A549 (cell line): Measurements from ENCODE around the gene GABRA4. TPM values are rescaled to one million over a fixed set of nuclear protein-coding genes. Genes with fewer than 3 reads are reported as not detected.

Source experiments
- ATAC-seq, 2 experiments: fragments of 200-7000 bp in 1 of 2; fragments of >200 bp in 1 of 2; cut with Nextera tagmentation in 1 of 2; cut with Tn5 transposase in 1 of 2; 3 replicates each; pipeline versions ENCODE4 v1.8.0 to v1.9.1; 2018 to 2020; ENCODE audit warnings: mild to moderate bottlenecking in 1 of 2, moderate library complexity in 1 of 2
- CTCF ChIA-PET: fragments of 300-600 bp; sonication (Branson Sonifier 250); formaldehyde crosslinking; extraction: SDS; loops from one replicate; lab custom pipeline; 2021; ENCODE audit warnings: antibody characterized with exemption, inconsistent platforms; lab: Yijun Ruan, JAX
- POLR2A ChIA-PET: fragments of 350-600 bp; formaldehyde crosslinking; extraction: SDS; loops from one replicate; lab custom pipeline; 2021; ENCODE audit warnings: antibody characterized with exemption, inconsistent platforms; lab: Yijun Ruan, JAX
- DNase-seq, 2 experiments: peaks; one replicate each; pipeline versions ENCODE4 v3.0.0 to v3.0.0-alpha.2; 2011 to 2016; ENCODE audit warnings: low read depth in 1 of 2, low spot score in 1 of 2
- FAIRE-seq: peaks from 2 replicates; lab custom pipeline; 2011; peaks lifted over from hg19 to GRCh38; lab: Jason Lieb, UNC
- H3K27ac ChIP-seq, 2 experiments: fragments of >200 bp; sonication (Bioruptor Twin); formaldehyde crosslinking; 3 replicates each; pipeline ENCODE4 v1.5.1; 2016 to 2017
- H3K4me1 ChIP-seq: fragments of >200 bp; sonication (Bioruptor Twin); formaldehyde crosslinking; 3 replicates; pipeline ENCODE4 v1.6.1; 2016
- H3K4me2 ChIP-seq: fragments of >200 bp; sonication (Bioruptor Twin); formaldehyde crosslinking; 3 replicates; pipeline ENCODE4 v1.6.1; 2016
- H3K4me3 ChIP-seq: fragments of >200 bp; sonication (Bioruptor Twin); formaldehyde crosslinking; 3 replicates; pipeline ENCODE4 v1.5.1; 2016
- H3K9me3 ChIP-seq: fragments of >200 bp; sonication (Bioruptor Twin); formaldehyde crosslinking; 3 replicates; pipeline ENCODE4 v1.6.1; 2016
- BHLHE40 ChIP-seq: IDR thresholded peaks from 2 replicates; pipeline ENCODE4 v1.6.1; 2012; ENCODE audit warnings: low read depth, low read length, inconsistent platforms
- CBX2 ChIP-seq: fragments of 200-600 bp; sonication (generic); IDR thresholded peaks from 2 replicates; pipeline ENCODE4 v1.6.1; 2016; ENCODE audit warnings: low read depth, mild to moderate bottlenecking, borderline replicate concordance
- CEBPB ChIP-seq, 2 experiments: fragments of >200 bp in 1 of 2; sonication (Bioruptor Twin) in 1 of 2; formaldehyde crosslinking in 1 of 2; IDR thresholded peaks; 2 replicates each; pipeline ENCODE4 v1.6.1; 2012 to 2016
- FOSB ChIP-seq: fragments of 250-450 bp; sonication (Bioruptor Pico); IDR thresholded peaks from 2 replicates; pipeline ENCODE4 v1.5.0; 2020; ENCODE audit warnings: mild to moderate bottlenecking, moderate library complexity
- FOSL2 ChIP-seq, 2 experiments: fragments of 450-650 bp in 1 of 2; fragments of >200 bp in 1 of 2; sonication (Bioruptor Twin) in 1 of 2; formaldehyde crosslinking; IDR thresholded peaks; 2 replicates each; pipeline versions ENCODE4 v1.5.0 to v1.6.1; 2016 to 2020; ENCODE audit warnings: mild to moderate bottlenecking in 1 of 2, moderate library complexity in 1 of 2
- FOXS1 ChIP-seq: fragments of 250-450 bp; sonication (Bioruptor Pico); IDR thresholded peaks from 2 replicates; pipeline ENCODE4 v1.5.0; 2020; ENCODE audit warnings: mild to moderate bottlenecking, moderate library complexity
- GATA3 ChIP-seq: IDR thresholded peaks from 2 replicates; pipeline ENCODE4 v1.6.1; 2012; ENCODE audit warnings: borderline replicate concordance
- HDAC2 ChIP-seq: fragments of 200-600 bp; sonication (generic); IDR thresholded peaks from 2 replicates; pipeline ENCODE4 v1.6.1; 2016
- HOXA7 ChIP-seq: fragments of 250-450 bp; sonication (Bioruptor Pico); IDR thresholded peaks from 2 replicates; pipeline ENCODE4 v1.5.0; 2020; ENCODE audit warnings: mild to moderate bottlenecking, moderate library complexity
- HOXB13 ChIP-seq: fragments of 250-450 bp; sonication (Bioruptor Pico); IDR thresholded peaks from 2 replicates; pipeline ENCODE4 v1.5.0; 2020; ENCODE audit warnings: low read depth, mild to moderate bottlenecking, moderate library complexity
- HOXB5 ChIP-seq: fragments of 250-450 bp; sonication (Bioruptor Pico); IDR thresholded peaks from 2 replicates; pipeline ENCODE4 v1.5.0; 2020; ENCODE audit warnings: mild to moderate bottlenecking, moderate library complexity
- JUN ChIP-seq, 2 experiments: fragments of >200 bp; sonication (Bioruptor Twin); formaldehyde crosslinking; IDR thresholded peaks; 2 replicates in 1 of 2; 3 replicates in 1 of 2; pipeline ENCODE4 v1.6.1; 2016 to 2017
- JUNB ChIP-seq: fragments of >200 bp; sonication (Bioruptor Twin); formaldehyde crosslinking; IDR thresholded peaks from 2 replicates; pipeline ENCODE4 v1.6.1; 2016
- KDM5A ChIP-seq: fragments of 200-600 bp; sonication (generic); IDR thresholded peaks from 2 replicates; pipeline ENCODE4 v1.6.1; 2016; ENCODE audit warnings: antibody characterized with exemption, mild to moderate bottlenecking
- MAFK ChIP-seq: fragments of 450-650 bp; IDR thresholded peaks from 2 replicates; pipeline ENCODE4 v1.6.1; 2014; ENCODE audit not compliant: partially characterized antibody
- MAZ ChIP-seq: fragments of 150-350 bp; IDR thresholded peaks from 2 replicates; pipeline ENCODE4 v1.6.1; 2014; ENCODE audit warnings: antibody characterized with exemption, low read depth, low read length, borderline replicate concordance
- NPAS2 ChIP-seq: fragments of 250-450 bp; sonication (Bioruptor Pico); IDR thresholded peaks from 2 replicates; pipeline ENCODE4 v1.8.0; 2022; ENCODE audit warnings: mild to moderate bottlenecking, moderate library complexity, borderline replicate concordance
- NR3C1 ChIP-seq: fragments of >200 bp; sonication (Bioruptor Twin); formaldehyde crosslinking; IDR thresholded peaks from 3 replicates; pipeline ENCODE4 v1.6.1; 2017
- PHF8 ChIP-seq: fragments of 200-600 bp; sonication (generic); IDR thresholded peaks from 2 replicates; pipeline ENCODE4 v1.6.1; 2016; ENCODE audit warnings: low read depth, mild to moderate bottlenecking, antibody characterized with exemption, moderate library complexity, borderline replicate concordance
- POLR2A ChIP-seq: IDR thresholded peaks from 2 replicates; pipeline ENCODE4 v1.6.1; 2012; ENCODE audit warnings: mild to moderate bottlenecking, low read length
- POLR2AphosphoS2 ChIP-seq: conservative IDR thresholded peaks from 2 replicates; pipeline ENCODE4 v1.6.1; 2012; ENCODE audit warnings: low read length, improper control_type of control experiment, inconsistent platforms
- RFX5 ChIP-seq: fragments of 450-650 bp; IDR thresholded peaks from 2 replicates; pipeline ENCODE4 v1.7.1; 2014; ENCODE audit warnings: antibody characterized with exemption, mild to moderate bottlenecking, moderate library complexity
- RNF2 ChIP-seq: fragments of 200-600 bp; sonication (generic); IDR thresholded peaks from 2 replicates; pipeline ENCODE4 v1.6.1; 2016; ENCODE audit warnings: low read depth, mild to moderate bottlenecking, antibody characterized with exemption, moderate library complexity, borderline replicate concordance
- SMC3 ChIP-seq: fragments of >200 bp; sonication (Bioruptor Twin); formaldehyde crosslinking; IDR thresholded peaks from 3 replicates; pipeline ENCODE4 v1.6.1; 2018; ENCODE audit warnings: inconsistent platforms
- TFCP2L1 ChIP-seq: fragments of 250-450 bp; sonication (Bioruptor Pico); IDR thresholded peaks from 2 replicates; pipeline ENCODE4 v1.5.0; 2021; ENCODE audit warnings: mild to moderate bottlenecking
- ZFP36 ChIP-seq: fragments of 450-650 bp; IDR thresholded peaks from 2 replicates; pipeline ENCODE4 v1.6.1; 2014; ENCODE audit warnings: borderline replicate concordance; ENCODE audit not compliant: partially characterized antibody
- WGBS: methylation state at CpG from one replicate; pipeline ENCODE4 v1.1.6; 2017; ENCODE audit errors: missing lambda C conversion rate; 5-methylcytosine and 5-hydroxymethylcytosine counted together
- polyA plus RNA-seq, 4 experiments: library from polyadenylated mRNA; depleted of rRNA in 3 of 4; stranded (reverse); fragments of >200 nt; fragmentation: RNase III in 1 of 4; extraction: RNeasy Plus Mini Kit Qiagen cat#74134 plus additional on column Dnase treatment in 1 of 4; gene quantifications; 2 replicates in 3 of 4; 3 replicates in 1 of 4; pipeline ENCODE4 v1.2.3, GENCODE V29; 2011 to 2017
- TF ChIP-seq, protein P1 (sequence below): fragments of >200 bp; sonication (Bioruptor Twin); formaldehyde crosslinking; IDR thresholded peaks from 3 replicates; pipeline ENCODE4 v1.5.1; 2016
- TF ChIP-seq, protein P2 (sequence below): fragments of 250-450 bp; sonication (Bioruptor Pico); IDR thresholded peaks from 2 replicates; pipeline ENCODE4 v1.5.0; 2021; ENCODE audit warnings: mild to moderate bottlenecking, moderate library complexity, borderline replicate concordance
- TF ChIP-seq, protein P3 (sequence below): fragments of 200-600 bp; sonication (generic); IDR thresholded peaks from 2 replicates; pipeline ENCODE4 v1.6.1; 2016; ENCODE audit warnings: antibody characterized with exemption, mild to moderate bottlenecking, moderate library complexity
- TF ChIP-seq, protein P4 (sequence below): IDR thresholded peaks from 2 replicates; pipeline ENCODE4 v1.6.1; 2012
- TF ChIP-seq, protein P5 (sequence below): IDR thresholded peaks from 2 replicates; pipeline ENCODE4 v1.6.1; 2012
- TF ChIP-seq, protein P6 (sequence below): IDR thresholded peaks from 2 replicates; pipeline ENCODE4 v1.6.1; 2012; ENCODE audit warnings: low read depth, borderline replicate concordance

The GABRA4 gene
- polyA plus RNA-seq, 2 of the 4 experiments (the other 2 are of a cell fraction), result not detected

DNA sequence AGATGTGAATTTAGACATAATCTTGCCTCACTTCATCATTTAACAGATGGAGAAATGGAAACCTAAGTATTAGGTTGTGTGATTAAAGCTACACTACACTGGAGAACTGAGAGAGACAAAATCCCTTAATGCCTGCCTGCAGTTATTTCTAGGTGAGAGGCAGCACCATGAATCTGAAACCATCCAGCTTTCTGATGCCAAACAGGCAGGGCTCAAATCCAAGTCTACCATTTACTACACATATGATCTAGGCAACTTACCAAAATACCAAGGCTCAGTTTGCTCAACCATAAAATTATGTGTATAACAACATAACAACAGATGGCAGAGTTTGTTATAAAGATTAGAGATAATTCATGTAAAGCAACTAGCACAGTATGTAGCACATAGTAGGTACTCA, 38.7 kb downstream of the GABRA4 start:
- H3K4me1 ChIP-seq, result no peaks in the 10 kb centered on the region
- ATAC-seq (no peak), FAIRE-seq (no peak), DNase-seq (no peak)
- H3K9me3 ChIP-seq, result no peaks in the 10 kb centered on the region
- POLR2A ChIA-PET, result no interaction called here
- CTCF ChIA-PET, result interaction anchor here (0.9 kb wide), 1 partner anchor 8 kb away, joined by 3 read pairs; no protein-coding TSS in a partner anchor
- TF ChIP-seq KDM5A, result no peak
- TF ChIP-seq JUN (IDR thresholded peaks at IDR 0.05), result no peak
- no peak for TF ChIP-seq POLR2AphosphoS2
- TF ChIP-seq JUNB, result no peak
- TF ChIP-seq SMC3, result no peak
- no peak for TF ChIP-seq HOXA7 (CRISPR knock-in tag)
- TF ChIP-seq HDAC2, result no peak
- no peak for TF ChIP-seq BHLHE40
- TF ChIP-seq, protein P1, sequence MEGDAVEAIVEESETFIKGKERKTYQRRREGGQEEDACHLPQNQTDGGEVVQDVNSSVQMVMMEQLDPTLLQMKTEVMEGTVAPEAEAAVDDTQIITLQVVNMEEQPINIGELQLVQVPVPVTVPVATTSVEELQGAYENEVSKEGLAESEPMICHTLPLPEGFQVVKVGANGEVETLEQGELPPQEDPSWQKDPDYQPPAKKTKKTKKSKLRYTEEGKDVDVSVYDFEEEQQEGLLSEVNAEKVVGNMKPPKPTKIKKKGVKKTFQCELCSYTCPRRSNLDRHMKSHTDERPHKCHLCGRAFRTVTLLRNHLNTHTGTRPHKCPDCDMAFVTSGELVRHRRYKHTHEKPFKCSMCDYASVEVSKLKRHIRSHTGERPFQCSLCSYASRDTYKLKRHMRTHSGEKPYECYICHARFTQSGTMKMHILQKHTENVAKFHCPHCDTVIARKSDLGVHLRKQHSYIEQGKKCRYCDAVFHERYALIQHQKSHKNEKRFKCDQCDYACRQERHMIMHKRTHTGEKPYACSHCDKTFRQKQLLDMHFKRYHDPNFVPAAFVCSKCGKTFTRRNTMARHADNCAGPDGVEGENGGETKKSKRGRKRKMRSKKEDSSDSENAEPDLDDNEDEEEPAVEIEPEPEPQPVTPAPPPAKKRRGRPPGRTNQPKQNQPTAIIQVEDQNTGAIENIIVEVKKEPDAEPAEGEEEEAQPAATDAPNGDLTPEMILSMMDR, result no peak
- TF ChIP-seq, protein P2, sequence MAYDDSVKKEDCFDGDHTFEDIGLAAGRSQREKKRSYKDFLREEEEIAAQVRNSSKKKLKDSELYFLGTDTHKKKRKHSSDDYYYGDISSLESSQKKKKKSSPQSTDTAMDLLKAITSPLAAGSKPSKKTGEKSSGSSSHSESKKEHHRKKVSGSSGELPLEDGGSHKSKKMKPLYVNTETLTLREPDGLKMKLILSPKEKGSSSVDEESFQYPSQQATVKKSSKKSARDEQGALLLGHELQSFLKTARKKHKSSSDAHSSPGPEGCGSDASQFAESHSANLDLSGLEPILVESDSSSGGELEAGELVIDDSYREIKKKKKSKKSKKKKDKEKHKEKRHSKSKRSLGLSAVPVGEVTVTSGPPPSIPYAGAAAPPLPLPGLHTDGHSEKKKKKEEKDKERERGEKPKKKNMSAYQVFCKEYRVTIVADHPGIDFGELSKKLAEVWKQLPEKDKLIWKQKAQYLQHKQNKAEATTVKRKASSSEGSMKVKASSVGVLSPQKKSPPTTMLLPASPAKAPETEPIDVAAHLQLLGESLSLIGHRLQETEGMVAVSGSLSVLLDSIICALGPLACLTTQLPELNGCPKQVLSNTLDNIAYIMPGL (CRISPR knock-in tag), result no peak
- TF ChIP-seq HOXB5 (CRISPR knock-in tag), result no peak
- no peak for TF ChIP-seq HOXB13 (CRISPR knock-in tag)
- no peak overlapping the region for H3K4me2 ChIP-seq
- H3K4me3 ChIP-seq, result no peak overlapping the region
- no peak overlapping the region for H3K27ac ChIP-seq

DNA sequence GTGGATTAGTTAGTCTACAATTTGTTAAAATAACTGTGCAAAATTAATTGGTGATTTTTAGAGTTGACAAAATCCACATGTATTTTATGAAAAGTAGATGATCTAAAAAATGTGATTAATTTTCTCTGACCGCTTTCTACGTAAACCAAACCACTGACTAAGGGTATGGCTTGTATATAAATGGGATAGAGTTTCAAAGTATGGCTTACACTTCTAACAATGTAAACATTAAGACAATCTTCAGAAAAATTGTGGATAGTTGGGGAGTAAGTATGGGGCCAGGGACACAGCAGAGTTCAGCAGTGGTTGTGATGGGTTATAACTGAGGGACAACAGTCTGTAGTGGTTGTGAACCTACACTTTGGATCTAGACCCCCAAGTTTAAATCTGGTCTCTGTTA, 39.8 kb downstream of the GABRA4 start:
- 0% methylated on average over 2 of the region's 2 CpGs for WGBS

DNA sequence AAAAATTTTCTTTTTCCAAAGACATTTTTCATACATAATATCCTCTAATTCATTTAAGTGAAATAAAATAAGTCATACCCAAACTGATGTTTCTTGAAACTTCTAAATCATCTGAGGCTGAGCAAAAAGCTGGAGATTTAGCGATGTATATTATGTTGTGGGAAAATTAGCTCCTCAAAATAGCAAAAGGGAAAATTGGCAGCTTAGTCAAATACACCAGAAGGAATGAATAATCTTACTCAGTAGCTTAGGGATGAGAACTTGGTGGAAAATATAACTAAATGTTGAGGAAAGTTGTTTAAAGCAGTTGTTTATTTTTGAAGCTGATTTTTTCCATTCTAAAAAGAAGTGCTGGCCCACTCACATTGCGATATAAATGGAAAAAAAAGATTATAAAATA, 40.9 kb downstream of the GABRA4 start:
- Histone ChIP-seq H3K4me1 (no peaks in the 10 kb centered on the region), H3K9me3 (no peaks in the 10 kb centered on the region), H3K4me2 (no peak overlapping the region), H3K4me3 (no peak overlapping the region), H3K27ac (no peak overlapping the region)
- ChIA-PET CTCF (no interaction called here), POLR2A (no interaction called here)
- DNase-seq (no peak), ATAC-seq (no peak), FAIRE-seq (no peak)
- WGBS, result 3% methylated on average over 2 of the region's 2 CpGs
- TF ChIP-seq POLR2A (no peak), HOXB5 (CRISPR knock-in tag) (no peak), NR3C1 (no peak), CBX2 (no peak), FOXS1 (CRISPR knock-in tag) (no peak), BHLHE40 (no peak), PHF8 (no peak), RFX5 (no peak)
- TF ChIP-seq, protein P3, sequence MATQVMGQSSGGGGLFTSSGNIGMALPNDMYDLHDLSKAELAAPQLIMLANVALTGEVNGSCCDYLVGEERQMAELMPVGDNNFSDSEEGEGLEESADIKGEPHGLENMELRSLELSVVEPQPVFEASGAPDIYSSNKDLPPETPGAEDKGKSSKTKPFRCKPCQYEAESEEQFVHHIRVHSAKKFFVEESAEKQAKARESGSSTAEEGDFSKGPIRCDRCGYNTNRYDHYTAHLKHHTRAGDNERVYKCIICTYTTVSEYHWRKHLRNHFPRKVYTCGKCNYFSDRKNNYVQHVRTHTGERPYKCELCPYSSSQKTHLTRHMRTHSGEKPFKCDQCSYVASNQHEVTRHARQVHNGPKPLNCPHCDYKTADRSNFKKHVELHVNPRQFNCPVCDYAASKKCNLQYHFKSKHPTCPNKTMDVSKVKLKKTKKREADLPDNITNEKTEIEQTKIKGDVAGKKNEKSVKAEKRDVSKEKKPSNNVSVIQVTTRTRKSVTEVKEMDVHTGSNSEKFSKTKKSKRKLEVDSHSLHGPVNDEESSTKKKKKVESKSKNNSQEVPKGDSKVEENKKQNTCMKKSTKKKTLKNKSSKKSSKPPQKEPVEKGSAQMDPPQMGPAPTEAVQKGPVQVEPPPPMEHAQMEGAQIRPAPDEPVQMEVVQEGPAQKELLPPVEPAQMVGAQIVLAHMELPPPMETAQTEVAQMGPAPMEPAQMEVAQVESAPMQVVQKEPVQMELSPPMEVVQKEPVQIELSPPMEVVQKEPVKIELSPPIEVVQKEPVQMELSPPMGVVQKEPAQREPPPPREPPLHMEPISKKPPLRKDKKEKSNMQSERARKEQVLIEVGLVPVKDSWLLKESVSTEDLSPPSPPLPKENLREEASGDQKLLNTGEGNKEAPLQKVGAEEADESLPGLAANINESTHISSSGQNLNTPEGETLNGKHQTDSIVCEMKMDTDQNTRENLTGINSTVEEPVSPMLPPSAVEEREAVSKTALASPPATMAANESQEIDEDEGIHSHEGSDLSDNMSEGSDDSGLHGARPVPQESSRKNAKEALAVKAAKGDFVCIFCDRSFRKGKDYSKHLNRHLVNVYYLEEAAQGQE, result no peak
- TF ChIP-seq, protein P4, sequence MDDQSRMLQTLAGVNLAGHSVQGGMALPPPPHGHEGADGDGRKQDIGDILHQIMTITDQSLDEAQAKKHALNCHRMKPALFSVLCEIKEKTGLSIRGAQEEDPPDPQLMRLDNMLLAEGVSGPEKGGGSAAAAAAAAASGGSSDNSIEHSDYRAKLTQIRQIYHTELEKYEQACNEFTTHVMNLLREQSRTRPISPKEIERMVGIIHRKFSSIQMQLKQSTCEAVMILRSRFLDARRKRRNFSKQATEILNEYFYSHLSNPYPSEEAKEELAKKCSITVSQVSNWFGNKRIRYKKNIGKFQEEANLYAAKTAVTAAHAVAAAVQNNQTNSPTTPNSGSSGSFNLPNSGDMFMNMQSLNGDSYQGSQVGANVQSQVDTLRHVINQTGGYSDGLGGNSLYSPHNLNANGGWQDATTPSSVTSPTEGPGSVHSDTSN, result no peak

More for the DNA sequence above, 39.8 kb downstream of the GABRA4 start:
- Histone ChIP-seq H3K4me3 (no peak overlapping the region), H3K27ac (no peak overlapping the region), H3K4me1 (no peaks in the 10 kb centered on the region), H3K9me3 (no peaks in the 10 kb centered on the region), H3K4me2 (no peak overlapping the region)
- POLR2A ChIA-PET, result no interaction called here
- ATAC-seq (no peak), DNase-seq (no peak), FAIRE-seq (no peak)
- TF ChIP-seq, protein P5, sequence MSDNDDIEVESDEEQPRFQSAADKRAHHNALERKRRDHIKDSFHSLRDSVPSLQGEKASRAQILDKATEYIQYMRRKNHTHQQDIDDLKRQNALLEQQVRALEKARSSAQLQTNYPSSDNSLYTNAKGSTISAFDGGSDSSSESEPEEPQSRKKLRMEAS, result no peak
- no peak for TF ChIP-seq MAFK
- no peak for TF ChIP-seq RNF2
- no peak for TF ChIP-seq FOXS1 (CRISPR knock-in tag)
- TF ChIP-seq GATA3, result no peak
- no peak for TF ChIP-seq TFCP2L1 (CRISPR knock-in tag)
- no peak for TF ChIP-seq FOSB (CRISPR knock-in tag)
- TF ChIP-seq POLR2AphosphoS2, result no peak
- TF ChIP-seq, protein P6, sequence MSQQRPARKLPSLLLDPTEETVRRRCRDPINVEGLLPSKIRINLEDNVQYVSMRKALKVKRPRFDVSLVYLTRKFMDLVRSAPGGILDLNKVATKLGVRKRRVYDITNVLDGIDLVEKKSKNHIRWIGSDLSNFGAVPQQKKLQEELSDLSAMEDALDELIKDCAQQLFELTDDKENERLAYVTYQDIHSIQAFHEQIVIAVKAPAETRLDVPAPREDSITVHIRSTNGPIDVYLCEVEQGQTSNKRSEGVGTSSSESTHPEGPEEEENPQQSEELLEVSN, result no peak
- TF ChIP-seq FOSL2 (IDR thresholded peaks at IDR 0.05), result no peak
- no peak for TF ChIP-seq FOSL2 (CRISPR knock-in tag; IDR thresholded peaks at IDR 0.05)
- no peak for TF ChIP-seq CEBPB (IDR thresholded peaks at IDR 0.05)
- no peak for TF ChIP-seq MAZ
- TF ChIP-seq ZFP36, result no peak
- TF ChIP-seq NPAS2, result no peak
- TF ChIP-seq JUNB, result no peak
- CTCF ChIA-PET, result no interaction called here
